Heart left ventricle (tissue), 13 donors: ENCODE data around the gene PTGS1.

Experiments
- POLR2A ChIP-seq, 2 donors: fragments of 450-650 bp; IDR thresholded peaks; one replicate each; pipeline ENCODE4 v1.6.1; 2017; ENCODE audit warnings: antibody characterized with exemption in 2 of 2, mild to moderate bottlenecking in 2 of 2, moderate library complexity in 2 of 2
- TF ChIP-seq, protein P1 (sequence below), 12 donors: fragments of 200-600 bp; sonication (generic) in 4 of 12; IDR thresholded peaks; one replicate each; pipeline versions ENCODE4 v1.5.0 to v1.8.0; 2018 to 2022; ENCODE audit warnings: antibody characterized with exemption in 12 of 12, mild to moderate bottlenecking in 5 of 12
- donor health status: ischemic (EF 13 %, LVEDD 7.1; RV severe dilation, severe dysfunction).
- donor health status: DM: no; HTN: yes; CAD: no.
- donor health status: DM: no; HTN: no; CAD: no.
- donor health status: ischemic (EF 25% LVEDD 6.9; RV normal size, moderate dysfunction).
- donor health status: ischemic (EF 25% LVEDD 5.7; RV mildly dilated, moderate dysfunction).
- donor health status: ischemic (EF 35%, LVEDD 5.7; RV mildly dilated, moderate dysfunction).
- donor health status: nonischemic (EF 11% LVEDD 7.7; RV severe dilation, severe dysfunction).
- donor health status: DM: yes; HTN: yes; CAD: no.
- donor health status: PGD.
- donor health status: ischemic (EF 29% LVEDD 5.4; RV normal size, mild dysfunction).
- donor health status: nonischemic (EF 23%, LVEDD 6.1; RV moderate dilation, normal function).

DNA sequence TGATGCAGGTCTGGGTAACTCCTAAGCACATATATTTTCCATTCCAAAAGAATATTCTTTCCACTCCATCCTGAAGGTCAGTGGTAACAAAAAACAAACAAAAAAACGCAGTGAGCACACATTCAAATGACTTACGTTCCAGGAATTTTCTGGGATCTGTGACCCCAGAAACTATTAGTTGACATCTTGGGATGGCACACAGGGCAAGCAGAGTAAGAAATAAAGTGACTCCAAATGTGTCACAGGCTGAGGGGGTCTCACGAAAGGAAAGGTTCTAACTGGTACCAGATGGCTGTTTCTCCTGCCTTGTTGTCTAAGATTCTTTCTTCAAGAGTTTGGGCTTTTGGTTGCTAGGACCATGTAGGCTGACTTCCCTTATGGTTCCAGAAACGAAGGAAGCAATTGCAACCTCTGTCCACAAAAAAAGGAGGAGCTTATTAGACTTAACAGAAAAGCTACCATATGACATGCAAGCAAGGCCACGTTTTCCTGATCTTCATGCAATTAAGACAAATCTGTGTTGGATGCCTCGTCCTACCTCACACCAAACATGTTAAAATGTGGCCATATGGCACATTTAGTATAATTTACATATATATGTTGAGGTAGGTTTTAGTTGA, 32.7 kb downstream of the PTGS1 start:
- TF ChIP-seq, protein P1, sequence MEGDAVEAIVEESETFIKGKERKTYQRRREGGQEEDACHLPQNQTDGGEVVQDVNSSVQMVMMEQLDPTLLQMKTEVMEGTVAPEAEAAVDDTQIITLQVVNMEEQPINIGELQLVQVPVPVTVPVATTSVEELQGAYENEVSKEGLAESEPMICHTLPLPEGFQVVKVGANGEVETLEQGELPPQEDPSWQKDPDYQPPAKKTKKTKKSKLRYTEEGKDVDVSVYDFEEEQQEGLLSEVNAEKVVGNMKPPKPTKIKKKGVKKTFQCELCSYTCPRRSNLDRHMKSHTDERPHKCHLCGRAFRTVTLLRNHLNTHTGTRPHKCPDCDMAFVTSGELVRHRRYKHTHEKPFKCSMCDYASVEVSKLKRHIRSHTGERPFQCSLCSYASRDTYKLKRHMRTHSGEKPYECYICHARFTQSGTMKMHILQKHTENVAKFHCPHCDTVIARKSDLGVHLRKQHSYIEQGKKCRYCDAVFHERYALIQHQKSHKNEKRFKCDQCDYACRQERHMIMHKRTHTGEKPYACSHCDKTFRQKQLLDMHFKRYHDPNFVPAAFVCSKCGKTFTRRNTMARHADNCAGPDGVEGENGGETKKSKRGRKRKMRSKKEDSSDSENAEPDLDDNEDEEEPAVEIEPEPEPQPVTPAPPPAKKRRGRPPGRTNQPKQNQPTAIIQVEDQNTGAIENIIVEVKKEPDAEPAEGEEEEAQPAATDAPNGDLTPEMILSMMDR (IDR thresholded peaks at IDR 0.05): no peak
- TF ChIP-seq POLR2A (IDR thresholded peaks at IDR 0.05): no peak
